H1 (cell line): ENCODE results near the gene PRICKLE2. TPM values are rescaled to one million over a fixed set of nuclear protein-coding genes. Genes with fewer than 3 reads are reported as not detected.

Experiments used
- HDAC6 ChIP-seq: IDR thresholded peaks from one replicate; pipeline ENCODE4 v1.7.1; 2012; ENCODE audit warnings: low read depth, mild to moderate bottlenecking, inconsistent platforms, low read length, moderate library complexity
- polyA plus RNA-seq, 7 experiments: library from polyadenylated mRNA; depleted of rRNA in 3 of 7; stranded (reverse) in 5 of 7; unstranded in 2 of 7; fragments of >200 nt in 5 of 7; fragments of 200-250 nt in 2 of 7; gene quantifications; 1 replicate in 5 of 7; 2 replicates in 1 of 7; 4 replicates in 1 of 7; pipeline versions ENCODE4 v1.2.1 to v1.2.3, GENCODE V29; 2011 to 2013; ENCODE audit warnings: missing spikeins in 2 of 7, mixed read lengths in 2 of 7
- total RNA-seq: library from RNA; stranded (reverse); fragmentation: NEBNext Ultra II Directional; extraction: Animal tissue kit (Norgen Biotek cat#: 25700); gene quantifications from 2 replicates; pipeline ENCODE4 v1.2.1, GENCODE V29; 2021

PRICKLE2 gene
- total and polyA plus RNA-seq, 2 of the 8 experiments (the other 6 are each of a cell fraction or from before 2014, with no cell fraction given) = 2.9 to 8.0 TPM

DNA sequence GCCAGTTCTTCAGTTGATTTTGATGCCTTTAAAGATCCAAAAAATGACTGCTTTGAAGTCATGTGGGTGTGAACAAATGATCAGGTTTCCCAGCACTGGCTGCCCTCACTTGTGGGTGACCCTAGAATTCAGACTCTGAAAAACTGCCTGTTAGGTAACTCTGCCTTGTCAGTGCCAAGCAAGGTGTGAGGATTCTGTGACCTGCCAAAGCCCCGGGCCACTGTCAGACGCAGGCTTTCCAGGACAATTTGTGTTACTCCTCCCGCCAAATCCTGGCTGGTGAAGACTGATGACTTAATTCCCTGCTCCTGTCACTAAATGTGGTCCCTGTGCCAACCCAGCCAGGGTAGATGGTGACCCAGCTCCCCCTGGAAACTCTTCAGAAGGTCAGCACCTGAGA, 102.8 kb downstream of the PRICKLE2 start (continued):
- no peak for TF ChIP-seq HDAC6
